HG03025 (cell line): ENCODE data around the gene ADAM8.
"Not testable (repeated sequence)": the region's sequence is repeated elsewhere in the genome, so short reads cannot be mapped to it uniquely, and the experiment has no call there.

Experiments
- ATAC-seq: cut with Tn5 transposase; IDR thresholded peaks from one replicate; pipeline ENCODE4 v1.9.1; 2021; ENCODE audit warnings: mild to moderate bottlenecking, moderate library complexity; ENCODE audit not compliant: unreplicated experiment, low FRiP score

Gene ADAM8

DNA sequence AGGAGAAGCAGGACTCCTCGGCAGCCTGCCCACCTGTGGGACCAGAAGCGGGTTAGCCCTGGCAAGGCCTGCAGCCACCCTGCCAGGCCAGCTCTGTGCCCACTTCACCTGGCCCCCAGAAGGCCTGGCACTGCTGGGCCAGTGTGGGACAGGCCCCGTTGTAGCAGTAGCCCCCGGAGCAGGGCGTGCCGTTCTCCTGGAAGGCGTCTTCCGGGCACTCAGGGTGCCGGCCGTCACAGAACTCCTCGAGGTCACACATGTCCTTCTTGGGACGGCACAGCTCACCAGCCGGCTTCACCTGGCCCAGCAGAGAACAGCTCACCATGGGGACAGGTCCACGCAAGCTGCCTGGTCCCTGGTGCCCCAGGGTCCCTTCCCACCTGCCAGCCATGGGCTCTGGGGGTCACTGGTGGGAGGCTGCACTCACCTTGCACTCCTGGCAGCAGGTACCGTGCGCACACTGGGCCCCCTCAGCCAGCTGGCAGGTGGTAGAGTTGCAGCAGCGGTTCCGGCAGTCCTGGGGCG, 5.8 kb downstream of the ADAM8 start:
- ATAC-seq: no peak

DNA sequence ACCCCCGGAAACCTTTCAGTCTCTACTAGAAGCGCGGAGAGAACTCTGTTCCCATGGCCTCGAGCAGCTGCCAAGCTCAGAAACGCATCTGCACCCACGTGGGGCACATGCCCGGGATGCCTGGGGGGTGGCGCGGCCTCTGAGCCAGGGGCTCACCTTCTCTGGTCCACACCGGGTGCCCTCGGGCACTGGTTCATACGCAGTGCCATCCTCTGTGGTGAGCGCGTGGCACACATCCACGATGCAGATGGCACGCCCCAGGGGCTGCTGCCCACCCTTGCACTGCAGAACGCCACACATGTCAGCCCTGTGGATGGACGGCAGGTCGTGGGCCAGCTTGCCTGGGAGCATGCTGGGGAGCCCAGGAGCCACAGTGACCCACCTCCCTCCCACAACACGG, 6.5 kb downstream of the ADAM8 start:
- ATAC-seq: no peak

DNA sequence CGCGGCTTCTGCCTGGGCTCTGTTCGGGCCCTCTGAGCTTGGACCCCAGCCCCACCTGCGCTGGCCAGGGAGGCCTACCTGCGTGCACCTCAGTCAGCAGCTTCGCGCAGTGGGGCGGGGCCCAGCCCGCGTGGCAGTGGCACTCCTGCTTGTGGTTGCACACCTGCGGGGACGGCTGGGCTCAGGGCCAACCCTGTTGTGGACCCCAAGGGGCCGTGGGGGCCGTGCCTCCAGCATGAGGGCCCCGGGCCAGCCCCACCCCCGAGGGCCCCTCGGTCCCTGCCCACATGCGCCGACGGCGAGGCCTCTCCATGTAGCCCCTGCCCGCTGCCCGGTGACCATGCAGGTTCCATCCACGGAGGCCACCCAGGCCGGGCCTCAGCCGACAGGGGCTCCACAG, 7.3 kb downstream of the ADAM8 start:
- ATAC-seq: no peak

DNA sequence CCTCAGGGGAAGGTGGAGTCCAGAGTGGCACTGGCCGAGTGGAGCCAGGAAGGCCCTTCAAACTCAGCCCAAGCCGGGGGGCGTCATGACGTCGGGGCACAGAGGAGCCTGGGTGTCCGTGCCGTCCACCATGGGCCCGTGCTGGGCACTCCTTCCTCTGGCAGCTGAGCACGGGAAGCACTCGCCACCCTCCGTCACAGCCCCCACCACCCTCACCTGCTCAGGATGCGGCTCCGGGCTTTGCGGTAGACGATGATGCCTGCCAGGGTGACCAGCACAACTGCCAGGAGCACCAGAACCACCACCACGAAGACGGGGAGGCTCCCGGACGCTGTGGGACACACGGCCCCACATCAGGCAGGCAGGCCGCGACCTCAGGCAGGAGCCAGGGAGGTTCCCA, 8.1 kb downstream of the ADAM8 start:
- ATAC-seq: no peak

DNA sequence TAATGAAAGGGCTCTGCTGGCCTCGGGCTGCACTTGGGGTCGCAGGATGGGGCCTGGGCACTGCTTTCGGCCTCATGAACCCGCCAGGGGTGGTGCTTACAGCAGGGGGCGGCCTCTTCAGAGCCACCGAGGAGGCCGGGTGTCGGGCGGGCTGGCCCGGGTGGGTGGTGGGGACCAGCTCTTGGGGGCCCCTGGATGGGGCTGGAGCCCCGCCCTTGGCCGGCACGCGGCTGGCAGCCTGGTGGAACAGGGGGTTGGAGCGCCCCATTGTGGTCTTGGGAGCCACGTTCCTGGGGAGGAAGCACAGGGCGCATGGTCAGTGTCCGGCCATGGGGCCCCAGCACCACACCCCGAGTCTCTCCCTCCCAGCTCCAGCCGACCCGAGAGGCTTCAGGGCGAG, 8.8 kb downstream of the ADAM8 start:
- no peak for ATAC-seq

DNA sequence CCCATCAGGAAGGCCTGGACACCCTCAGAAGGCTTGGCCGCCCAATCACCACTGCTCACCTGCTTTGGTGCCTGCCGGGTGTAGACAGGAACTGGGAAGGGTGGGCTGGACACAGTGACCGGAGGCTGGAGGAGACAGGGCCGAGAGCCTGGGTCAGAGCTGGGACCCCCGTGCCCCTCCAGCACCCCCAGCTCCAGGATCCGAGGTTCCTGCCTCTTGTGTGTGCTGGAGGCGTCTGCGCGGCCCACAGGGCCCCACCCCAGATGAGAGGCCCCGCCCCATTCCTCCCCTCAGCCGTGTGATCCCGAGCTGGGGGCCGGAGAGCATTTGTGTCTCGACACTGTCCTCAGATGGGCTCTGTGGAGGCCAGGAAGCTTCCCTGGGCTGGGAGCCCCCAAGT, 9.4 kb downstream of the ADAM8 start:
- no peak for ATAC-seq

DNA sequence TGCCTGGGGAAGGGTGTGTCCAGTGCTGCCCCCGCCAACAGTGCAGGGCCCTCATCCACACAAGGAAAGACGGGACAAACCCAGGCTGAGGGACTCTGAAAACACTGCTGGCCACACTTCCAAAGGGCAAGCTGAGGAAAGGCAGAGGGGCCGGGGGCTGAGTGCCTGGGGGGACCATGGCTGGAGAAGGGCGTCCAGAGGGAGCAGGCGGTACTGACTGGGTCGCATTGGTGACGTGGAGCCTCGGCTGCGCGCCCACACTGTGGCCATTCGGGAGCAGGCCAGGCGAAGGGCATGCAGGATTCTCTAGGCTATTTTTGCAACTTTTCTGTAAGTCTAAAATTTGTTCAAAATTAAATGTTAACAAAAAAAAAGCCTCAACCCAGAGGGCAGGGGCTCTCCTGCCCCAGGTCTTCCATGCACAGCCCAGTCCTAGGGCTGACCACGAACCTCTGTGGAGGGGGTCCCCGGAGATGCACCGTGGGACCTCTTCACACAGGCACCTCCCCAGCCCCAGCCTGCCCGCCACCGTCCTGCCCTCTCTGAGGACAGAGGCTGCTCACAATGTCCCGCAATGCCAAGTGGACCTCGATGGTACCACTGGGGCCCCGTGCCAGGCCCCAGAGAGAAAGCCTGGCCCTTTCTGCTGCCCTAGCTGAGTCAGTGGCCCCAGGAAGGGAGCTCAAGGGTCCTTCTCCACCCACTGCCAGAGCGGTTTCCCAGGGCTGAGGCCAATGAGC, 10.4 kb downstream of the ADAM8 start:
- ATAC-seq: no peak

DNA sequence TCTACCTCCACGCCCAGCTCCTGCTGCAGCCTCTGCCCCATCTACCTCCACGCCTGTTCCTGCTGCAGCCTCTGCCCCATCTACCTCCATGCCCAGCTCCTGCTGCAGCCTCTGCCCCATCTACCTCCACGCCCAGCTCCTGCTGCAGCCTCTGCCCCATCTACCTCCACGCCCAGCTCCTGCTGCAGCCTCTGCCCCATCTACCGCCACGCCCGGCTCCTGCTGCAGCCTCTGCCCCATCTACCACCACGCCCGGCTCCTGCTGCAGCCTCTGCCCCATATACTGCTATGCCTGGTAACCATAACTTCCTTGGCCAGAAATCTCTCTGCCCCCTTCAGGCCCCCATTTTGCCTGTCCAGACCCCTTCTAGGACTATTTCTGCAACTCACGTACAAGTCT, 11.6 kb downstream of the ADAM8 start:
- not testable (repeated sequence) for ATAC-seq

DNA sequence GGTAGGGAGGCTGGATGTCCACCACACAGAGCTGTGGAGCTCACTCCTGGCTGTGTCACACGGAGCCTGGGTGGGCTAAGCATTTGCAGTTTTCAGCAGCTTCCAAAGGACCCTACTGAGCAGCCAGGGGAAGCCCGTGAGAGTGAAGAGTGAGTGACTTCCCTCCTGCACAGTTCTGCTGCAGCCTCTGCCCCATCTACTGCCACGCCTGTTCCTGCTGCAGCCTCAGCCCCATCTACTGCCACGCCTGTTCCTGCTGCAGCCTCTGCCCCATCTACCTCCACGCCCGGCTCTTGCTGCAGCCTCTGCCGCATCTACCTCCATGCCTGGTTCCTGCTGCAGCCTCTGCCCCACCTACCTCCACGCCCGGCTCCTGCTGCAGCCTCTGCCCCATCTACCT, 12.2 kb downstream of the ADAM8 start:
- no peak for ATAC-seq

DNA sequence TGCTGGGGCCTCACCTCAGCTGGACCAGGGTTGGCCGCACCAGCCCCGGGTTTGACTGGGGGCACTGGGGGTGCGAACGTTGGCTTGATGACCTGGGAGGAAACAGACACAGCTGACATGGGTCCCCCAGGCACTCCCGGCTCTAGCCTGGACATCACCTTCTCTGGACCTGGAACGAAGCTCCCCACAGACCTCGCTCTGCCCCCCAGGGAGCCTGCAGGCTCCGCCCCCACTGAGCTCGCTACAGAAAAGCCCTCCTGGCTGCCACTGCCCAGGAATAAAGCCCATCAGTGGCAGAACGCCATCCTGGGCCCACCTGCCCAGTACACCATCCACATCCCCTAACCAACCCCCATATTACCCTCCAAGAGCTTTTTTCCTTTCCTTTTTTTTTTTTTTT, 13.0 kb downstream of the ADAM8 start:
- ATAC-seq: no peak

DNA sequence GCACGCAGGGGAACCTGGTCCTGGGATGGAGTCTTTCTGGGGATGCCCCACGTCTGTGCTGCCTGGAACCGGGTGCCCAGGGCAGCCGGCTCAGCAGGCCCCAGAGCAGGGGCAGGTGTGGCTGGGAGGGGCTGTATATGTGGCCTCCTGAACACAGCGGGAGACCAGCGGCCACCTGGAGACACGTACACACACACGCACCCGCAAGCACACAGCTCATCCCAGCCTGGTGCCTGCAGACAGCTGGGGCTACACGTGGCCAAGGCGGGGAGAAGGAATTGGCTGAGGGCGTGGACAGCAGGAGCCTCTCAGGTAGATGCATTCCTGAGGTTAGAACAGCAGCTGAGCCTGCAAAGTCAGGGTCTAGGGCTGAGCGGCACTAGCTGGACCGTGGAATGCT, 14.0 kb downstream of the ADAM8 start:
- no peak for ATAC-seq

DNA sequence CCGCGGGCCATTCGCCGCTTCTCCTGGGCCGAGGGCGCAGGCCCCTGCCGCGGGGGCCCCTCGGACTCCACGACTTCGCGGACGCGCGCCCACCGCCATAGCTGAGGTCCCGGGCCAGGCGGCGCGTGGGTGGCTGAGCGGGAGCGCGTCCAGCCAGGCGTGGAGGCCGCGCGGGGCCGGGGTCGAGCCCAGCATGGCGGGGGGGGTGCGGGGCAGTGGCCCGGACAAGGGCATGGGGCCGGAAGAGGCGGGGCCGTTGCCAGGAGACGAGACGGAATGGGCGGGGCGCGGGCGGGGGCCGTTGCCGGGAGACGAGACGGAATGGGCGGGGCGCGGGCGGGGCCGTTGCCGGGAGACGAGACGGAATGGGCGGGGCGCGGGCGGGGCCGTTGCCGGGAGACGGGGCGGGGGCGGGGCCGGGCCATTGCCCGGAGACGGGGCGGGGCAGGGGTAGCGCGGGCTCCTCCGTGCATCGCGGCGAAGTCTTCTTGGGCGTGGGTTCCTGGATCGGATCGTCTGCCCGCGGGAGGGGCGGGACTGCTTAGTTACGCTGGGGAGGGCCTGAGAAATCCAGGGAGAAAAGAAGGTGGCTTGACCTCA, 14.8 kb downstream of the ADAM8 start:
- peak; percentile 45 for ATAC-seq

DNA sequence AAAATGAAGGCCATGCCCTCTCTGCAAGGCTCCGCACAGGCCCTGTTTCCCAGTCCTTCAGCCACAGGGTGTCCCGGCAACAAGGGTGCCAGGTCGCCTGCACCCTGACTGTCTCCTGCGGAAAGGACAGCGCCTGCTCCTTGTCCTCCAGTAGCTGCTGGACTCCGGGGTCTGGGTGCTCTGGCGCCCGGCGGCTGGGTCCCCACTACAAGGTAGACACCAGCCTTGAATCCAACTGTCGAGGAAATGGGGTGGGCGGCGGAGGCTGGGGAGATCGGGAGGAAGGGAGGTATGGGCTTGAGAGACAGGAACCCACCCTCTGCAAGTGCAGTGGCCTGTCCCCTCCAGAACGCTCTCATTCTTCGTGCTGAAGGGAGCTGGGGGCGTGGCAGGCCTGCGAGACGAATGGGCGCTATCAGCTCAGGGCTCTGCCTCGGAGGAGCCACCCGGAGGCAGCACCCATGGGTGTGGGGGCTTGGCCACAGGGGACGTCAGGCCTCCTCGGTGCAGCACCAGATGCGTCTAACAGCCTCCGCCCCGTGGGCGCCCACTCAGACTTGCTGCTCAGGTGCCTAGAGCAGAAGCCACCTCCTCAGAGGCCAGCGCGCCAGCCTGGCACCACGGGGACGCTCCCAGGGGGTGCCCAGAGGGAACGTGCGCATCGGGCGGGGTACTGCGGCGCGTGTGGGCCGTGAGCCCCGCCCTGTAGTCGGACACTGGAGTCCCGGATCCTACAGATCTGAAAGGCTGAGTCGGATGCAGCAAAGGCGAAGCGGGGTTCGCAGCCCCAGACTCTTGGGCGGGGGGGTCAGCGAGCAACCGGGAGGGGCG, 15.6 kb downstream of the ADAM8 start:
- ATAC-seq: peak; percentile 37

DNA sequence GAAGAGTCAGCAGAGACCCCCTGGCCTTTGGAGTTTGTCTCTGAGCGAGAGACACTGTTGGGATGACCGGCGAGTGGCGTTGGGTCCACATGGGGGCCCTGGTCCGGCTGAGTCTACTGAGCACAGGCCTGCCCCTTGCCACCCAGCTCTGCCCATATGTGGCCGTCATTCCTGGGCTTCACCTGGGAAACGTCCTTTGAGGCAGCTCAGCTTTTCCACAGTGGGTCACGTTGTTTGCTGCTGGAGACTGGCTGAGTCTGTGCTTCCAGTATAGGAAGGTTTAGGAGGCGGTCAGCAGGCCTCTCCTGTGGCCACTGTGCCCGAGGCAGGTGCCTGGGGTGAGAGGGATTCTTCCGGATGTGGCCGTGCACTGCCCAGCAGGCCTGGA, 17.1 kb downstream of the ADAM8 start:
- ATAC-seq: no peak

DNA sequence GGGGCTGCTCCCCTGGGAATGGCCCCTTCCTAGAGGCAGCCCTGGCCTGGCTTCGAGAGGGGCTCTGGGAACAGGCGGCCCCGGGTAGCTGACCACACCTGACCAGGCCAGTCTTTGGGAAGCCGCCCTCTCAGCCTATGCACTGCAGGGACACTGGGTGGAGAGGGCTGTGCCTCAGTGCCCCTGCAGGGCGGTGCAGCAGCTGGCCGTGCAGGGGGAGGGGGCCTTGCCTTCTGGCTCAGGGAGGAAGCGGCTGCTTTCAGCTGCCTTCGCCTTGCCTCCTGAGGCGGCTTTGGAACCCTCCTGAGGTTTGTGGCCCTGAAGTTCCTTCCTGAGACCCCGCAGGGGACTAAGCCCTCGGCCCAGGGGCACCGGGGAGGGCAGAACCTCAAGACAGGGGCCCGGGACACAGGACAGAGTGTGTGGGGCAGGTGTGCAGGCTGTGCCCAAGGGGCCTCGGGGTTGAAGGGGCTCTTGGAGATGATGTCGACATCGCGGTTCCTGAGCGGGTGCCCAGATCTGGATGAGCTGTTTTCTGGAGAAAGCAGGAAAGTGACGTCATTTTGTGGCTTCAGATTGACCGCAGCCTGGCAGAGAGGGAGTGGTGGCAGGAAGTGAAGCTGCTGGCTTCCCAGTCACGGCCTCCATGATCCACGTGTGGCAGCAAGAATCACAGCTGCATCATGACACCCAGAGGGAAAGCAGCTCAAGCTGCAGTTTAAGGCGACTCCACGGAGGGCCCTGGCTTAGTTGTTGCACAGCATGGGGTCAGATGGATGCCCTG, 17.7 kb downstream of the ADAM8 start:
- no peak for ATAC-seq

DNA sequence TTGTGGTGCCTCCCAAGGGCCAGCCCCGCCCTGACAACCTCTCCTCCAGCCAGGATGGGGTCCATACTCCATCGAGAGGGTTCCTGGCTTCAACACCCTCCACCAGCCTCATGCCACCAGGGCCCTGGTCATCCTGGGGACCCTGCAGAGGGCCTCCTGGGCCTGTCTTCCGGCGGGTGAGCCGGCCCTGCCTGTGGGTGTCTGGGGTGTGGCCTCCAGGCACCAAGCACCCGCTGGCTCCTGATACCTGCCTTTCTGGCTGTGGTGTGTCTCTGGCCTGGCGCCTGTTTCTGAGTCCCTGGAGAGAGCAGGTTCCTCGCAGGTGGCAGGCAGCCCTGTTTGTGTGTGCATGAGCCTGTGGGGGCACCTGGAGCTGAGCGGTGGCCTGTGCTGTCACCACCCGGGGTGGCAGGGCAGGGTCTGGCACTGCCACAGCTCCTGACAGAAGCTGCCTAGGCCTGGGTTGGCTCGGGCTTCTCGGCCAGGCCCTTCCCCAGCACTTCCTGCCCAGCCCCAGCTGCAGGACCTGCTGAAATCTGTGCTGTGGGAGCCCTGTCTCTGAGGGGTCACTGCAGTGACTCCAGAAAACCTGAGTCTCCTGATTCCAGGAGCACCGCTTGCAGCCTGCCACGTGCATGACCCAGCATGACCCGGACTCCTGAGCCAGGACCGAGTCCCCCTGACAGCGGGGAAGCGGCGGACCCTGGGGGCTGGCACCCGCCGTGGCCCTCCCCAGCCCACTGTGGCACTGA, 18.4 kb downstream of the ADAM8 start:
- no peak for ATAC-seq

DNA sequence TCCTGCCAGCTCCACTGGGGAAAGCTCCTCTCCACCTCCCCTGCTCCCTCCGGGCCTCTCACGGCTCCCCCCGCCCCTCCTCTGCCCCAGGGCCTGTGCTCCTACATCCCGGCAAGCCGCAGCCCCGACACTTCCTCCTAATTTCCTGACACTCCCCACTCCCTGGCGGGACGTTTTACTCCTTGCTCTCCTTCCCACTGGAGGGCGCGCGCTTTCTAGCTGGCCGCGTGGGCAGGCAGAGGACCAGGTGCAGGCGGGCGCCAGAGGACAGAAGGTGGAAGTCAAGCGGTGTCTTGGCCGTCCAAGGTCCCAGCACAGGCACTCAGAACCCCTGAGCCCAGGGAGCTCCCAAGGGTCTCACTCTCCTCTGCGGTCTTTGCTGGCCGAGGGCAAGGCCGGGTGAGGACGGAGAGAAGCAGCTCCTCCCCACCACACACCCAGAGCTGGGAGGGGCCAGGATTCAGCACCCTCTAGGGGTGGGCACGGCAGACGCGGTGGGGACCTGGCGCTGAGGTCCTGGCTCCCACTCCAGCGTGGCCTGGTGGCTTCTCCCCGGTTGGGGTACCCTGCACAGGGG, 19.1 kb downstream of the ADAM8 start:
- ATAC-seq: no peak

DNA sequence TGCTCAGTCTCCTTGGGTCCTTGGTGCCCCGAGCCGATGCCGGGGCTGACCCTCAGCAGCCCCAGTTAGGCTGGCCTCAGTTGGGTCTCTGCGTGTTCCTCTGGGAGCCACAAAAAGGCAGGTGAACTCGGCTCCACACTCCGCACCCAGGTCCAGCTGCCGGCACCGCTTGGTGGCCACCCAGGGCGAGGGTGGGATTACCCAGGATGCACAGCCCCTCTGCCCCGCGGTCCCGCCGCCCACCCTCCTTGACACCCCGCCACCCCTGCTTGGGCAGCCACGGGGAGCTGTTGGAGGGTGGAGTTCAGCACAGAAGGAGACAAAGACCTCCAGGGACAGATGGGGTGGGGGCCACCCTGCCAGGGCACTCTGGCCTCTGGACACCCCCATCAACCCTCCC, 21.3 kb downstream of the ADAM8 start:
- no peak for ATAC-seq

DNA sequence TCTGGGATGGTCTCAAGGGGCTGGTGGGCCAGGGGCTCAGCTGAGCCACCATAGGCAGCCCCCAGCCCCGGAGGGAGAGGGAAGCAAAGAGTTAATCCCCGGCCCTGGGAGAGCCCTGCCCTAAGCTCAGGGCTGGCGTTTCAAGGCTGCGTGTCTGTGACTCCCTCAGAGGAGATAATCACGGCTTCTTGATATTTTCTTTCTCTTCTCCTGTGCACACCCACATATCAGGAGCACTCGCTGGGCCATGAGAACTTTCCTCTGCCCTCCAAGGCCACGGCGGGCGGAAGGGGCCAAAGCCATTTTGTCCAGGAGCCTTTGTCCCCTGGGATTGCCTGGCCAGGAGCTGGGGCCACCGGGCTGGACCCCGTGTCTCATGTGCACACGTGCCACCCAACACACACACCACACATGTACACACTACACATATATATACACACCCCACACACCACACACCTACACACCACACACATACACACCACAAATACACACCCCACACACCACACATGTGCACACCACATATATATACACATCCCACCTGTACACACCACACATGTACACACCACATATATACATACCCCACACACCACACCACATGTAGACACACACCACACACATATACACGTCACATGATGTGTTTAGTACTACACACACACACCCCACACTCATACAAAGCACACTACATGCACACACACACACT, 22.1 kb downstream of the ADAM8 start:
- no peak for ATAC-seq
